Nephron (organoid): Measurements from ENCODE around the gene POU3F2.

Experiments
- H3K27ac Mint-ChIP-seq, 3 experiments: 2 replicates each; pipeline ENCODE4 v1.8.0; 2020; ENCODE audit warnings: mixed read lengths in 3 of 3, mild to moderate bottlenecking in 2 of 3, moderate library complexity in 1 of 3
- H3K27me3 Mint-ChIP-seq: 2 replicates; pipeline ENCODE4 v1.8.0; 2021; ENCODE audit warnings: low read depth, mild to moderate bottlenecking, moderate library complexity, mixed read lengths
- H3K36me3 Mint-ChIP-seq: 2 replicates; pipeline ENCODE4 v1.8.0; 2020; ENCODE audit warnings: low read depth, mixed read lengths
- H3K4me1 Mint-ChIP-seq: 2 replicates; pipeline ENCODE4 v1.8.0; 2020; ENCODE audit warnings: mixed read lengths
- H3K4me3 Mint-ChIP-seq, 3 experiments: 2 replicates each; pipeline ENCODE4 v1.8.0; 2020; ENCODE audit warnings: mild to moderate bottlenecking in 3 of 3, mixed read lengths in 3 of 3, moderate library complexity in 2 of 3
- H3K9me3 Mint-ChIP-seq: 2 replicates; pipeline ENCODE4 v1.8.0; 2020; ENCODE audit warnings: mixed read lengths
- TF ChIP-seq, protein P1 (sequence below), 3 experiments: fragments of 200-600 bp; sonication (generic); IDR thresholded peaks; one replicate each; pipeline ENCODE4 v1.5.0; 2021; ENCODE audit warnings: antibody characterized with exemption in 3 of 3; ENCODE audit not compliant: unreplicated experiment in 3 of 3

Gene POU3F2

DNA sequence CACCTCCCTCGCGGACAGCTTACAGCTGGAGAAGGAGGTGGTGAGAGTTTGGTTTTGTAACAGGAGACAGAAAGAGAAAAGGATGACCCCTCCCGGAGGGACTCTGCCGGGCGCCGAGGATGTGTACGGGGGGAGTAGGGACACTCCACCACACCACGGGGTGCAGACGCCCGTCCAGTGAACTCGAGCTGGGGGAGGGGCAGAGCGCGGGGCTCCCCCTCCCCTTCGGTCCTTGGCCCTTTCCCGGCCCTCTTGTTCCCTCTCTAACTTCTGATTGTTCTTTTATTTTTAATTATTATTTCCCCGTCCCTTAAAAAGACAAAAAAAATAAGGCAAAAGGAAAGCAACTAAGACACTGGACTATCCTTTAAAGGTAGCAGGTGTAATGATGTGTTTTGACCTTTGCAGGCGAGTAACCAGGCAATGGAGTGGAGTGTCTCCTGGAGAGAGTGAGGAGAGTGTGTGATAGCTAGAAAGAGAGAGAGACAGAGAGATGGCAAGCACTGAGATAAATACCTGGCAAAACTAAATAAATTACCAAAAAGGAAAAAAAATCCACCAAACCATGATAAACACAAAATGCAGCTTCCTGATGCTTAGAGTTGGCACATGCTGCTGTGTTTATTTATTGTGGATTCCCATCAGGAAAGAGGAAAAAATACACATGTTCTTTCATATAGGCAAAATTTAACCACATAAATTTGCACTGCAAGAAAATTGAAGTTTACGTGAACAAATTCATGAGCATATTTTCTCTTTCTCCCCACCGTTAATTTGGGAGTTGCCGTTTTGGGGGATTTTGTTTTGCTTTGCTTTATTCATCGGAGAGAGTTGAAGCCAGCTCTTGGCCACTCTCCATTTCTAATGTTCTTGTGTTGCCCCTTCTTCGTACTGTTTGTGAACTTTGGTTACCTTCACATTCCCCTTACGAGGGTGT lies 1.9 kb downstream of the POU3F2 start:
- TF ChIP-seq, protein P1, sequence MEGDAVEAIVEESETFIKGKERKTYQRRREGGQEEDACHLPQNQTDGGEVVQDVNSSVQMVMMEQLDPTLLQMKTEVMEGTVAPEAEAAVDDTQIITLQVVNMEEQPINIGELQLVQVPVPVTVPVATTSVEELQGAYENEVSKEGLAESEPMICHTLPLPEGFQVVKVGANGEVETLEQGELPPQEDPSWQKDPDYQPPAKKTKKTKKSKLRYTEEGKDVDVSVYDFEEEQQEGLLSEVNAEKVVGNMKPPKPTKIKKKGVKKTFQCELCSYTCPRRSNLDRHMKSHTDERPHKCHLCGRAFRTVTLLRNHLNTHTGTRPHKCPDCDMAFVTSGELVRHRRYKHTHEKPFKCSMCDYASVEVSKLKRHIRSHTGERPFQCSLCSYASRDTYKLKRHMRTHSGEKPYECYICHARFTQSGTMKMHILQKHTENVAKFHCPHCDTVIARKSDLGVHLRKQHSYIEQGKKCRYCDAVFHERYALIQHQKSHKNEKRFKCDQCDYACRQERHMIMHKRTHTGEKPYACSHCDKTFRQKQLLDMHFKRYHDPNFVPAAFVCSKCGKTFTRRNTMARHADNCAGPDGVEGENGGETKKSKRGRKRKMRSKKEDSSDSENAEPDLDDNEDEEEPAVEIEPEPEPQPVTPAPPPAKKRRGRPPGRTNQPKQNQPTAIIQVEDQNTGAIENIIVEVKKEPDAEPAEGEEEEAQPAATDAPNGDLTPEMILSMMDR (IDR thresholded peaks at IDR 0.05; ENCODE audit: unreplicated experiment in 3 of 3): no peak
- Mint-ChIP-seq H3K9me3 (peaks cover 4% of the 10 kb centered on the region), H3K27me3 (peaks cover 95% of the 10 kb centered on the region), H3K27ac (no peak overlapping the region), H3K4me3 (peak overlapping the region; percentile 71 to 80 (median 71)), H3K36me3 (no peaks in the 10 kb centered on the region), H3K4me1 (peaks cover 25% of the 10 kb centered on the region)

DNA sequence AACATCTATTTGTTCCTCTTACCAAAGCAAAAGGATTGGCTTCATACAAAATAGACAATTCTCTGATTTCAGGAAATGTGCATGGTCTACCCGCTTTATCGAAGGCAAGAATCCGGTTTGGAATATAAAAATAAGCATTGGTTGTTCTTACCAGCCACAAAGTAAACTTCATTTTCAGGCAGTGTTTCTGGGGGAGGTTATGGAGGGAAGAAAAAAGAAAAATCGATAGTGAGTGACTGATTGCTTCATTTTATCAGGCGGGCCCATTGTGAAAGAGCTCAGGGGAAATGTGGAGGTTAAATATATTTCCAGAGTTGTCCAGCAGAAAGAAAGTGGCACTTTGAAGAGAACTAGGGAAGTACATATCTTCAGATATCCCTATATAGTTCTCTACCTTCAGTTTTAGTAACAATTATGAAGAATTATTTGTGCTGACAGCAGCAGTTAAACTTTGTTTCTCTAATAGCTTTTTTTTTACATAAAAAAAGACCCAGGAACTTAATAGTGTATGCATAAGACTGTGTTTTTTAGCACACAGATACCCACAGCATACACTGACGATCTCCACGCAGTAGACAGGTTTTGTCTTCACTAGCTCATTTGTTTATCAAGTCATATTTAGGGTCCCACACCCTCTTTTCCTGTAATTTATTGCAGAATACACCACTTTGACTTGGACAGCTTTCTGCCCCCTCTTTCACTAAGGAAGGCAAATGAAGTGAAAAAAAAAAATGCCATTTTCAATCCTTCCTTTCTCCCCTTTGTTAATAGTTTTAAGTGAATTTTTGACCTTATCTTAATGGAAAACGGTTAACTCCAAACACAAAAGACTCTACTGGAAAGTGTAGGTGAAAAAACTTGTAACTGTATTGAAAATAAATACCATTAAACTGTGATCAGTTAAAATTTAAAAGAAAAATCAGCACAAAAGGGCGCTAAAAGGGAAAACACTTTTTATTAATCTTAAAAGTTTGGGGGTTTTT lies 2.9 kb downstream of the POU3F2 start:
- Mint-ChIP-seq H3K9me3 (peaks cover 4% of the 10 kb centered on the region), H3K36me3 (no peaks in the 10 kb centered on the region), H3K4me3 (peak overlapping the region; percentile 49 to 65 (median 64)), H3K4me1 (peaks cover 23% of the 10 kb centered on the region), H3K27ac (no peak overlapping the region), H3K27me3 (peaks cover 95% of the 10 kb centered on the region)
- TF ChIP-seq, protein P1 (IDR thresholded peaks at IDR 0.05; ENCODE audit: unreplicated experiment in 3 of 3): no peak

DNA sequence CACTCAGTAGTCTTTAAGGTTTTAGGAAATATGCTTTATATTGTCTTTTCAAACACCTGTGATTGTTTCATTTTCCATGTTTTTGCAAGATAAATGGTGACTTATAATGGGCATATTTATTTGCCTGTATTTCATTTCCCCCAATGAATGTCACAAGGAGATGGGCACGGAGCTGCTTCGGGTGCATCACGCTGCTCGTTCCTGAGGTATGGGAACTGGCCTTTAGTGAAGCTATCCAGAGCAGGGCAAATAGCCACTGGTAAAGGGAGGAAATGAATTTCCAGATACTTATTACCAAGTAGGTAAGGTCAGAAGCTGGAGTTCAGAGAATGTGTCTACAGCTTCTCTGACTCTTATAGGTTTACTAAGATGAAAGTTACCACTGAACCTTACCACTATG lies 3.7 kb downstream of the POU3F2 start:
- peaks cover 16% of the 10 kb centered on the region for H3K4me1 Mint-ChIP-seq
- no peaks in the 10 kb centered on the region for H3K36me3 Mint-ChIP-seq
- no peak overlapping the region for H3K27ac Mint-ChIP-seq
- TF ChIP-seq, protein P1 (IDR thresholded peaks at IDR 0.05; ENCODE audit: unreplicated experiment in 3 of 3): no peak
- peaks cover 95% of the 10 kb centered on the region for H3K27me3 Mint-ChIP-seq
- H3K4me3 Mint-ChIP-seq: peak overlapping the region in 1 of 3 experiments; percentile 48
- H3K9me3 Mint-ChIP-seq: peaks cover 4% of the 10 kb centered on the region

DNA sequence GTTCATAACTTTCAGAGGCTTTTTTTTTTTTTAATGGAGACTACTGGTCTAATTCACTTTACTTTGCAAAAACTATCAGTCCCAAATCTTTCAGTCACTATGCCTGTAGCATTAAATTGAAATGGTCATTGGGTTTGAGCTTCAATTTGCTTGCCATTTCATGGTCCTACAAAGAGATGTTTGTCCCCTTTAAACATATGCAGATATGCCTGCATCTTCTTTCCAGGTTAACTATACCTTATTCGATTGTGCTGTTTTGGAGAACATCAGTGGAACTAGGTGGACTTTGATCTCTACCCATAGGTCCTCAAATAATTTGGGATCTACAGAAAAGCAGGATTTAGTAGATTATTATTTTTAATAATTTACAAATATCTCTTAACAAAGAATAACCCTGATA lies 4.6 kb downstream of the POU3F2 start:
- Mint-ChIP-seq H3K27ac (no peak overlapping the region), H3K9me3 (peaks cover 4% of the 10 kb centered on the region), H3K36me3 (no peaks in the 10 kb centered on the region), H3K4me3 (no peak overlapping the region), H3K4me1 (peaks cover 7% of the 10 kb centered on the region), H3K27me3 (peaks cover 95% of the 10 kb centered on the region)
- TF ChIP-seq, protein P1 (IDR thresholded peaks at IDR 0.05; ENCODE audit: unreplicated experiment in 3 of 3): no peak

DNA sequence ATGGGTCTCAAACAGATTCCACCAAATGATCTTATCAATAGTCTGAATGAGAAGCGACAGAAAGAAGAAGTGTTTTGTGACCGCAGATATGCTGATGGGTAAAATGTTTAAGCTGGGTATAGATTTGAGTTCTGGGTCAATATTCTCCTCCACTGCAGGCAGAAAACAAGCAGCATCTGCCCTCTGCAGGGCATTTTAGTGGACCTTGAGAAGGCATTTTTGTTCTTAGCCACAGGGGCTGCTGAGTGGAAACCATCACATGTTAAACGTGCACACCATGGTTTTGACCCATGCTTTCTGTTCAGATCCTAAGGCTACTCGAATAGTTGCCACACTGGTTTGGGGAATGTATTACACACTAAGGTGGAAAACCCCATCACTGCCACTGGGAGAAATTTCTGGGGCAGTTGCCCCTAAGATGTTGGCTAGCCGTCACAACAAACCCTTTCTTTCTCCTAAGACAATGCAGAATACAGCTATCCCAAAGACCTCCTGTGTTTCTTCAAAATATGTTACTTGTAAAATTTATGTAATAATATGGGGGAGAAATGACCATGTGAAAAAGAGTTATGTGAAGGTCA lies 5.5 kb downstream of the POU3F2 start:
- no peak overlapping the region for H3K4me3 Mint-ChIP-seq
- TF ChIP-seq, protein P1 (IDR thresholded peaks at IDR 0.05; ENCODE audit: unreplicated experiment in 3 of 3): peak; percentile 19 to 60 (median 31)
- H3K27ac Mint-ChIP-seq: no peak overlapping the region
- peaks cover 96% of the 10 kb centered on the region for H3K27me3 Mint-ChIP-seq
- peaks cover 12% of the 10 kb centered on the region for H3K4me1 Mint-ChIP-seq
- no peaks in the 10 kb centered on the region for H3K36me3 Mint-ChIP-seq
- peaks cover 4% of the 10 kb centered on the region for H3K9me3 Mint-ChIP-seq
